Kidney (tissue), 14 donors: ENCODE results near the gene PIP5K1B. TPM values are rescaled to one million over a fixed set of nuclear protein-coding genes. Genes with fewer than 3 reads are reported as not detected.

Experiments
- DNase-seq, 5 donors: peaks; one replicate each; pipeline ENCODE4 v3.0.0-alpha.2; 2013 to 2020
- FAIRE-seq: peaks from 2 replicates; lab custom pipeline; 2012; peaks lifted over from hg19 to GRCh38; lab: Jason Lieb, UNC
- H3K27ac ChIP-seq, 2 donors: one replicate each; pipeline ENCODE4 v1.7.0; 2013; ENCODE audit warnings: low read depth in 2 of 2, low read length in 2 of 2, inconsistent platforms in 1 of 2
- H3K27me3 ChIP-seq: one replicate; pipeline ENCODE4 v1.7.1; 2013; ENCODE audit warnings: low read length, inconsistent platforms; ENCODE audit not compliant: control insufficient read depth, insufficient read depth
- H3K36me3 ChIP-seq, 3 donors: one replicate each; pipeline versions ENCODE4 v1.7.0 to v1.7.1; 2013; ENCODE audit warnings: low read length in 3 of 3, control low read depth in 1 of 3, inconsistent platforms in 1 of 3; ENCODE audit not compliant: insufficient read depth in 3 of 3, control insufficient read depth in 2 of 3
- H3K4me1 ChIP-seq, 3 donors: one replicate each; pipeline versions ENCODE4 v1.7.0 to v1.7.1; 2013; ENCODE audit warnings: low read length in 3 of 3, inconsistent platforms in 1 of 3, low read depth in 1 of 3; ENCODE audit not compliant: control insufficient read depth in 2 of 3, insufficient read depth in 2 of 3
- H3K4me3 ChIP-seq, 3 donors: one replicate each; pipeline versions ENCODE4 v1.7.0 to v1.8.1; 2013; ENCODE audit warnings: low read length in 3 of 3, control low read depth in 1 of 3, inconsistent platforms in 1 of 3
- H3K9ac ChIP-seq, 3 donors: one replicate each; pipeline versions ENCODE4 v1.7.0 to v1.7.1; 2013; ENCODE audit warnings: low read length in 3 of 3, control low read depth in 1 of 3, inconsistent platforms in 1 of 3
- H3K9me3 ChIP-seq, 3 donors: one replicate each; pipeline versions ENCODE4 v1.7.0 to v1.7.1; 2013; ENCODE audit warnings: low read length in 3 of 3, control low read depth in 1 of 3, inconsistent platforms in 1 of 3; ENCODE audit not compliant: control insufficient read depth in 2 of 3, insufficient read depth in 1 of 3
- intact Hi-C: fragments of 100-400 bp; cut with DNase I; formaldehyde crosslinking; loops from one replicate; pipeline ENCODE4 v1.11.1; 2022
- polyA plus RNA-seq: library from polyadenylated mRNA; stranded (reverse); fragments of 350-450 nt; fragmentation: Illumina TruSeq; extraction: RNeasy Lipid Tissue Mini Kit (QIAGEN cat#74804); gene quantifications from one replicate; pipeline ENCODE4 v1.2.3, GENCODE V29; 2014; ENCODE audit warnings: low read depth, low replicate concordance; ENCODE audit not compliant: insufficient read depth
- total RNA-seq: library from RNA; stranded (reverse); fragmentation: NEBNext Ultra II Directional; extraction: Animal tissue kit (Norgen Biotek cat#: 25700); gene quantifications from one replicate; pipeline ENCODE4 v1.2.1, GENCODE V29; 2021
- TF ChIP-seq, protein P1 (sequence below): IDR thresholded peaks from 3 replicates; pipeline ENCODE4 v1.5.1; 2012; ENCODE audit warnings: mild to moderate bottlenecking, moderate library complexity, borderline replicate concordance; ENCODE audit not compliant: insufficient read depth; ENCODE audit errors: extremely low read depth
- donor health status: control.
- donor health status: control.
- donor health status: control.
- donor health status: control.
- donor health status: control.
- donor health status: DM: yes; HTN: yes; CAD: no.
- donor health status: Normal renal cell carcinoma (clear cell type).

PIP5K1B gene
- total and polyA plus RNA-seq, 2 donors from 2014 or later: 9.4 to 10.1 TPM

DNA sequence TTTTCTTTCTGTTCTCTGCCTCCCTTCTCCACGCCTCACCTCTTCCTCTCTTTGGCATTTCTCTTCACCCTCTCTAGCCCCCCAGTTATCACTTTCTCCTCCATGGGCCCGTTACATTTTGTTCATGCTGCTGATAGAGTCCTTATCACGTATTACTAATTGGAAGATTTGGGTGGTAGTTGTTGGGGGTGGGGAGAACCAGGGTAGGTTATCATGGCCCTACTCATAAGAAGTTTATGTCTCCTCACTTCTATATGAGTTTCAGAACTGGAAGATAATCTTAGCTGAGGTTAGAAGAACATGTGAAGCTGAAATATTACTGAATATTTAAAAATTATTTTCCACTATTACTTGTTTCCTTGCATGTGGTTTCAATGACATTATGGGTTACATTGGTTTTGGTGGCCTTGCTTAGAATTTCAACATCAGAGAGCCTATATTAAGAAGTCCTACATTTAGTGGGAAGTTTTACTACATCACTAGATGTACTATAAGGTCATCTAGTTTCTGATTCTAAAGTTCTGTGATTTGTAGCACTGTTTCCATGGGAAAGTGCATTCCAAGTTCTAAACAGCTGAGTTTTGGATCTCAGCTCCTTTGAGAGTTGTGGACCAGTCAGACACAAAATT is 36.8 kb downstream of the PIP5K1B start:
- DNase-seq (no peak), FAIRE-seq (no peak)
- intact Hi-C loops: no loop called here
- Histone ChIP-seq H3K36me3 (no peaks in the 10 kb centered on the region), H3K27me3 (no peaks in the 10 kb centered on the region), H3K4me3 (no peak overlapping the region), H3K9me3 (no peaks in the 10 kb centered on the region), H3K4me1 (no peaks in the 10 kb centered on the region), H3K9ac (no peak overlapping the region), H3K27ac (no peak overlapping the region)
- TF ChIP-seq, protein P1, sequence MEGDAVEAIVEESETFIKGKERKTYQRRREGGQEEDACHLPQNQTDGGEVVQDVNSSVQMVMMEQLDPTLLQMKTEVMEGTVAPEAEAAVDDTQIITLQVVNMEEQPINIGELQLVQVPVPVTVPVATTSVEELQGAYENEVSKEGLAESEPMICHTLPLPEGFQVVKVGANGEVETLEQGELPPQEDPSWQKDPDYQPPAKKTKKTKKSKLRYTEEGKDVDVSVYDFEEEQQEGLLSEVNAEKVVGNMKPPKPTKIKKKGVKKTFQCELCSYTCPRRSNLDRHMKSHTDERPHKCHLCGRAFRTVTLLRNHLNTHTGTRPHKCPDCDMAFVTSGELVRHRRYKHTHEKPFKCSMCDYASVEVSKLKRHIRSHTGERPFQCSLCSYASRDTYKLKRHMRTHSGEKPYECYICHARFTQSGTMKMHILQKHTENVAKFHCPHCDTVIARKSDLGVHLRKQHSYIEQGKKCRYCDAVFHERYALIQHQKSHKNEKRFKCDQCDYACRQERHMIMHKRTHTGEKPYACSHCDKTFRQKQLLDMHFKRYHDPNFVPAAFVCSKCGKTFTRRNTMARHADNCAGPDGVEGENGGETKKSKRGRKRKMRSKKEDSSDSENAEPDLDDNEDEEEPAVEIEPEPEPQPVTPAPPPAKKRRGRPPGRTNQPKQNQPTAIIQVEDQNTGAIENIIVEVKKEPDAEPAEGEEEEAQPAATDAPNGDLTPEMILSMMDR: no peak

DNA sequence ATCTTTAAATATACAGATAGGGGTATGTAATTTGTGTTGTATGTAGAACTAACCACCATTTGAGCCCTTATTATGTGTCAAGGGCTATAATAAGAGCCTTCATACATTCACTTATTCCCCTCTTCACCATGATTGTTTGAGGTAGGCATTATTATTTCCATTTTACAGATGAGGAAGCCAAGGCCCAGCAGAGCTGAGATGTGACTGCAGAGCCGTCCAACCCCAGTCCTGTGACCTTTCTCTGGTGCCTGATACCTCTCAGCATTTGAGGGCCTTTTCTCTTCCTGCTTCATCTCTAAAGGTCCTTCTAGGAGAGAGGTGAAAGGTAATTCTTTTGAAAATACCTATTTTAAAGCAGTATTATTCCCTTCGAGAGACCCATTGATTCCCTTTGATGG is 37.3 kb downstream of the PIP5K1B start:
- Histone ChIP-seq H3K9ac (no peak overlapping the region), H3K27me3 (no peaks in the 10 kb centered on the region), H3K4me3 (no peak overlapping the region), H3K9me3 (no peaks in the 10 kb centered on the region), H3K36me3 (no peaks in the 10 kb centered on the region), H3K27ac (no peak overlapping the region), H3K4me1 (no peaks in the 10 kb centered on the region)
- DNase-seq: no peak
- intact Hi-C loops: no loop called here
- FAIRE-seq: no peak
- TF ChIP-seq, protein P1: no peak

DNA sequence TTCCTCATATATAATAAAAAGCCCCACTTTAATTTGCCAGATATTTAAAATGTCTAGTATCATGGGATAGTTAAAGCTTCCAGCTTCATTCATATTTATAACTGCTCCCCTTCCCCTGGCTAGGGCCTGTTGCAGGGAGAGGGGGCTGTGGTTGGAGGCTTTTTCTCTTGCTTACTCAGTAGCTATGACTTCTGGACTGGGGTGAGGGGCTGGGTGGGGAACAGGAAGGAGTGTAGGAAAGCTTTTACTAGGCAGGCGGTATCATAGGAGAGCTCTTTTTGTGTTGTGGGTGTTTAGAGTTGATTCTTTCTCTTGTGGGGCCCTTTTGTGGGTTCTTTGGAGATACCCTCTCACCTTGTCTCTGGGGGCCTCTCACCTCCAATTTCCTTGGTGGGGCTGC is 39.4 kb downstream of the PIP5K1B start:
- H3K9me3 ChIP-seq: no peaks in the 10 kb centered on the region
- no peaks in the 10 kb centered on the region for H3K4me1 ChIP-seq
- no peaks in the 10 kb centered on the region for H3K36me3 ChIP-seq
- no peak overlapping the region for H3K4me3 ChIP-seq
- no peaks in the 10 kb centered on the region for H3K27me3 ChIP-seq
- H3K9ac ChIP-seq: no peak overlapping the region
- no peak overlapping the region for H3K27ac ChIP-seq
- intact Hi-C loops: no loop called here
- DNase-seq: no peak
- TF ChIP-seq, protein P1: no peak
- no peak for FAIRE-seq

DNA sequence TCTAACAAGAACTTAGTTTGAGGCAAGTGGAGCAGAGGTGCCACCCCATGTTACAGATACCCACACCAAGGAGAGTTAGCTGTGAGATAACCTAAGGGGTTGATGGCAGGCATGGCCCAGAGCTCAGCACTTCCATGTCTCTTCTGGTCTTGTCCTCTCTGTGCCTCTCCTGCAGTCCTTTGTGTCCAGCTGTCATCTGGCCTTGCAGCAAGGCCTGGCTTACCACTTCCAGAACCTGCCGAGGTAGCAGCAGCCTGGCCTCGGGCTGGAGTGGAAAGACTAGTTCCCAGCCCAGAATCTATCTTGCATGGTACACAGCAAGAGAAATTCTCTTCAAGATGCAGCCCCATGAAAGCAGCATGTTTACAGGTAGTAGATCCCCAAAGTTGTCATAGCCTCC is 41.5 kb downstream of the PIP5K1B start:
- TF ChIP-seq, protein P1: no peak
- no peak for FAIRE-seq
- H3K4me3 ChIP-seq: no peak overlapping the region

More for the DNA sequence above, 41.5 kb downstream of the PIP5K1B start:
- Histone ChIP-seq H3K4me1 (no peaks in the 10 kb centered on the region), H3K9me3 (no peaks in the 10 kb centered on the region), H3K27me3 (no peaks in the 10 kb centered on the region), H3K36me3 (no peaks in the 10 kb centered on the region), H3K27ac (no peak overlapping the region), H3K9ac (no peak overlapping the region)
- intact Hi-C loops: no loop called here
- no peak for DNase-seq
